HCT116 (cell line): ENCODE measurements around the gene COMMD3. TPM values are rescaled to one million over a fixed set of nuclear protein-coding genes. Genes with fewer than 3 reads are reported as not detected.

Experiments used
- ATAC-seq: fragments of 200-7000 bp; cut with Tn5 transposase; 2 replicates; pipeline ENCODE4 v1.9.1; 2020; ENCODE audit warnings: mild to moderate bottlenecking, moderate library complexity
- BruUV-seq: library from RNA; stranded (reverse); fragments of 400-500 nt; replicated peaks from 2 replicates; lab custom pipeline; 2021; lab: Mats Ljungman, UMichigan
- CTCF ChIA-PET: fragments of 300-600 bp; sonication (Branson Sonifier 250); formaldehyde crosslinking; loops from one replicate; lab custom pipeline; 2021; ENCODE audit warnings: antibody characterized with exemption; lab: Charles Lee
- POLR2A ChIA-PET: fragments of 300-600, 350-600 bp; sonication (Branson Sonifier 250); formaldehyde crosslinking; loops from one replicate; lab custom pipeline; 2021; ENCODE audit warnings: antibody characterized with exemption; lab: Charles Lee
- RAD21 ChIA-PET, 2 experiments: fragments of 300-600 bp; sonication (Branson Sonifier 250); formaldehyde crosslinking; loops; one replicate each; lab custom pipeline; 2023; ENCODE audit warnings: low total read pairs in 2 of 2; ENCODE audit not compliant: uncharacterized antibody in 2 of 2, unreplicated experiment in 2 of 2, low non-redundant PET in 1 of 2; lab: Charles Lee
- DNase-seq: peaks from one replicate; pipeline ENCODE4 v3.0.0-alpha.2; 2010; ENCODE audit warnings: low read depth, low spot score
- H2AFZ ChIP-seq: fragments of 200-600 bp; shearing (Covaris generic), sonication (generic); 2 replicates; pipeline ENCODE4 v1.6.1; 2017; ENCODE audit warnings: low read depth, mixed run types, mixed read lengths, antibody characterized with exemption, low read length; ENCODE audit not compliant: poor library complexity, severe bottlenecking
- H3K27ac ChIP-seq: 2 replicates; pipeline ENCODE4 v1.5.1; 2012; ENCODE audit warnings: low read depth, low read length
- H3K27me3 ChIP-seq: fragments of 200-600 bp; sonication (generic); 2 replicates; pipeline ENCODE4 v1.6.1; 2016; ENCODE audit warnings: mixed run types, low read length, mixed read lengths; ENCODE audit not compliant: insufficient read depth
- H3K36me3 ChIP-seq, 2 experiments: fragments of 200-500 bp in 1 of 2; fragments of 200-600 bp in 1 of 2; sonication (Bioruptor generic) in 1 of 2; sonication (generic) in 1 of 2; 2 replicates each; pipeline versions ENCODE4 v1.5.1 to v1.6.1; 2014 to 2016; ENCODE audit warnings: low read length in 2 of 2, inconsistent platforms in 1 of 2, mixed read lengths in 1 of 2, mixed run types in 1 of 2; ENCODE audit not compliant: insufficient read depth in 2 of 2, control insufficient read depth in 1 of 2
- H3K4me1 ChIP-seq, 2 experiments: fragments of 200-600 bp in 1 of 2; sonication (generic) in 1 of 2; 2 replicates each; pipeline versions ENCODE4 v1.5.1 to v1.6.1; 2012 to 2017; ENCODE audit warnings: low read length in 2 of 2, inconsistent platforms in 1 of 2, mild to moderate bottlenecking in 1 of 2, mixed read lengths in 1 of 2, mixed run types in 1 of 2, moderate library complexity in 1 of 2; ENCODE audit not compliant: insufficient read depth in 2 of 2, control insufficient read depth in 1 of 2
- H3K4me2 ChIP-seq: fragments of 200-600 bp; sonication (generic); 2 replicates; pipeline ENCODE4 v1.6.1; 2017; ENCODE audit warnings: mixed run types, low read length, mixed read lengths
- H3K4me3 ChIP-seq, 2 experiments: fragments of 200-600 bp in 1 of 2; sonication (generic) in 1 of 2; replicated peaks in 1 of 2; 2 replicates each; pipeline ENCODE4 v1.5.1; 2011 to 2016; ENCODE audit warnings: low read length in 2 of 2, control low read depth in 1 of 2, low read depth in 1 of 2, mild to moderate bottlenecking in 1 of 2, mixed read lengths in 1 of 2, mixed run types in 1 of 2
- H3K79me2 ChIP-seq: fragments of 200-600 bp; sonication (generic); 2 replicates; pipeline ENCODE4 v1.6.1; 2017; ENCODE audit warnings: mild to moderate bottlenecking, mixed run types, low read length, moderate library complexity, mixed read lengths; ENCODE audit not compliant: insufficient read depth
- H3K9ac ChIP-seq: fragments of 200-600 bp; sonication (generic); 2 replicates; pipeline ENCODE4 v1.6.1; 2016; ENCODE audit warnings: low read length, mixed read lengths
- H3K9me2 ChIP-seq: fragments of 200-600 bp; sonication (generic), shearing (Covaris generic); 2 replicates; pipeline ENCODE4 v1.6.1; 2017; ENCODE audit warnings: mixed run types, mild to moderate bottlenecking, moderate library complexity; ENCODE audit not compliant: insufficient read depth
- H3K9me3 ChIP-seq, 2 experiments: fragments of 200-500 bp in 1 of 2; fragments of 200-600 bp in 1 of 2; sonication (Bioruptor generic) in 1 of 2; sonication (generic) in 1 of 2; 2 replicates each; pipeline ENCODE4 v1.6.1; 2014 to 2017; ENCODE audit warnings: low read length in 2 of 2, mixed read lengths in 2 of 2, inconsistent platforms in 1 of 2, low read depth in 1 of 2, mild to moderate bottlenecking in 1 of 2, mixed run types in 1 of 2, moderate library complexity in 1 of 2; ENCODE audit not compliant: control insufficient read depth in 1 of 2, insufficient read depth in 1 of 2
- H4K20me1 ChIP-seq: fragments of 200-600 bp; sonication (generic), shearing (Covaris generic); 2 replicates; pipeline ENCODE4 v1.6.1; 2017; ENCODE audit warnings: mixed run types, mild to moderate bottlenecking, moderate library complexity; ENCODE audit not compliant: insufficient read depth
- CBX3 ChIP-seq: IDR thresholded peaks from 2 replicates; pipeline ENCODE4 v1.6.1; 2012; ENCODE audit warnings: low read depth
- CEBPB ChIP-seq: IDR thresholded peaks from 2 replicates; pipeline ENCODE4 v1.6.1; 2012; ENCODE audit warnings: low read depth
- EGR1 ChIP-seq: IDR thresholded peaks from 2 replicates; pipeline ENCODE4 v1.6.1; 2012; ENCODE audit warnings: low read depth
- ELF1 ChIP-seq: IDR thresholded peaks from 2 replicates; pipeline ENCODE4 v1.6.1; 2012; ENCODE audit warnings: low read depth, borderline replicate concordance
- EZH2 ChIP-seq: fragments of 200-600 bp; sonication (generic); IDR thresholded peaks from 2 replicates; pipeline ENCODE4 v1.6.1; 2017; ENCODE audit warnings: antibody characterized with exemption, mixed run types
- EZH2phosphoT487 ChIP-seq: fragments of 200-600 bp; IDR thresholded peaks from 2 replicates; pipeline ENCODE4 v1.6.1; 2018; ENCODE audit warnings: antibody characterized with exemption, borderline replicate concordance
- FOSL1 ChIP-seq: IDR thresholded peaks from 2 replicates; pipeline ENCODE4 v1.6.1; 2012; ENCODE audit warnings: low read depth
- JUND ChIP-seq: IDR thresholded peaks from 2 replicates; pipeline ENCODE4 v1.6.1; 2012
- MAX ChIP-seq: IDR thresholded peaks from 2 replicates; pipeline ENCODE4 v1.6.1; 2012
- POLR2A ChIP-seq: IDR thresholded peaks from 2 replicates; pipeline ENCODE4 v1.7.0; 2011; ENCODE audit warnings: borderline replicate concordance; ENCODE audit not compliant: insufficient read depth, insufficient read length; ENCODE audit errors: extremely low read depth
- POLR2AphosphoS5 ChIP-seq: IDR thresholded peaks from 2 replicates; pipeline ENCODE4 v1.6.1; 2011; ENCODE audit warnings: mild to moderate bottlenecking, low read depth, low read length, moderate library complexity
- REST ChIP-seq: IDR thresholded peaks from 2 replicates; pipeline ENCODE4 v1.6.1; 2012; ENCODE audit warnings: low read depth
- SIN3A ChIP-seq: IDR thresholded peaks from 2 replicates; pipeline ENCODE4 v1.6.1; 2012; ENCODE audit warnings: low read depth
- SP1 ChIP-seq: IDR thresholded peaks from 2 replicates; pipeline ENCODE4 v1.6.1; 2012; ENCODE audit warnings: low read depth
- SRF ChIP-seq: IDR thresholded peaks from 2 replicates; pipeline ENCODE4 v1.6.1; 2012; ENCODE audit warnings: low read depth
- TCF7L2 ChIP-seq: IDR thresholded peaks from 2 replicates; pipeline ENCODE4 v1.7.0; 2011; ENCODE audit warnings: borderline replicate concordance, inconsistent platforms; ENCODE audit not compliant: insufficient read depth, insufficient read length; ENCODE audit errors: extremely low read depth
- ZBTB33 ChIP-seq: IDR thresholded peaks from 2 replicates; pipeline ENCODE4 v1.6.1; 2011; ENCODE audit warnings: mild to moderate bottlenecking, low read length, moderate library complexity; ENCODE audit not compliant: insufficient replicate concordance; ENCODE audit errors: extremely low read depth
- ZFX ChIP-seq: fragments of 450-650 bp; IDR thresholded peaks from 2 replicates; pipeline ENCODE4 v1.6.1; 2017
- ZNF274 ChIP-seq: fragments of 200-500 bp; sonication (Bioruptor generic); IDR thresholded peaks from 2 replicates; pipeline ENCODE4 v1.6.1; 2014; ENCODE audit warnings: mild to moderate bottlenecking, low read depth, low read length, inconsistent platforms
- intact Hi-C: fragments of 100-400 bp; cut with micrococcal nuclease; formaldehyde crosslinking; loops from 2 replicates; pipeline ENCODE4 v1.10.0; 2022
- total RNA-seq: library from RNA; stranded (reverse); gene quantifications from one replicate; pipeline ENCODE4 v1.2.1, GENCODE V29; 2021; ENCODE audit not compliant: unreplicated experiment
- TF ChIP-seq, protein P1 (sequence below): IDR thresholded peaks from 2 replicates; pipeline ENCODE4 v1.6.1; 2012

Gene COMMD3
- total RNA-seq, 1 experiment from 2014 or later, result 43.0 TPM

DNA sequence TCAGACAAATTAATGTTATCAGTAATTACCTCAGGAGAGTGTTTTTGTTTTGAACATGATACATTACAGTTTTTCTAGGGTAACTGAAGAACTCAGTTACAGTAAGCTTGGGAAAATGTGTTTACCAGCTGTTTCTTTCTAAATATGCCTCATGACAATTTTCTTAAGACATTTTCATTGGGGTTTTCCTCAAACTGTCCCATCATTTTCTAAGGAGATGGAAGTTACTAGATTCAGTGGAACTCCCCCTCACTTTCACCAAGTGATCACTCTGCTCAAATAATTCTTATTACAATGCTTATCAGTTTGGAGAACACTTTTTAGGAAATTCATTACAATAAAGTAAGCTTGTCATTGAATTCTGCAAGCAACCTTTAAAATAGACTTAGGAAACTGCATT is 22.7 kb downstream of the COMMD3 start:
- Histone ChIP-seq H4K20me1 (no peaks in the 10 kb centered on the region), H2AFZ (peak overlapping the region; percentile 19), H3K79me2 (no peaks in the 10 kb centered on the region), H3K36me3 (no peaks in the 10 kb centered on the region), H3K9ac (no peak overlapping the region), H3K4me2 (no peak overlapping the region), H3K9me3 (no peaks in the 10 kb centered on the region), H3K4me3 (no peak overlapping the region), H3K9me2 (no peaks in the 10 kb centered on the region), H3K27ac (no peak overlapping the region), H3K4me1 (peaks cover 3 to 16% of the 10 kb centered on the region in 2 experiments; a peak in 2 of 4 replicates), H3K27me3 (peaks cover 11% of the 10 kb centered on the region; the same call in 1 of the 2 replicates)
- BruUV-seq, result no TSS peak
- ChIA-PET CTCF (no interaction called here), POLR2A (no interaction called here), RAD21 (no interaction called here)
- TF ChIP-seq, protein P1, sequence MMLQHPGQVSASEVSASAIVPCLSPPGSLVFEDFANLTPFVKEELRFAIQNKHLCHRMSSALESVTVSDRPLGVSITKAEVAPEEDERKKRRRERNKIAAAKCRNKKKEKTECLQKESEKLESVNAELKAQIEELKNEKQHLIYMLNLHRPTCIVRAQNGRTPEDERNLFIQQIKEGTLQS, result no peak
- no peak for TF ChIP-seq ZBTB33
- no peak for TF ChIP-seq SIN3A
- no peak for TF ChIP-seq CBX3
- no peak for TF ChIP-seq EGR1
- no peak for TF ChIP-seq SP1
- no peak for TF ChIP-seq MAX
- no peak for TF ChIP-seq CEBPB
- no peak for TF ChIP-seq FOSL1
- TF ChIP-seq POLR2A, result no peak
- no peak for TF ChIP-seq ZFX
- TF ChIP-seq JUND, result no peak
- TF ChIP-seq ZNF274, result no peak
- no peak for TF ChIP-seq SRF
- no peak for TF ChIP-seq ELF1
- TF ChIP-seq EZH2phosphoT487, result no peak
- no peak for TF ChIP-seq EZH2
- no peak for TF ChIP-seq POLR2AphosphoS5
- TF ChIP-seq TCF7L2, result no peak
- no peak for TF ChIP-seq REST
- intact Hi-C loops, result no loop called here
- DNase-seq (no peak), ATAC-seq (no peak)
